Renal cortex interstitium (tissue), 11 donors: Measurements from ENCODE around the gene DOC2A. TPM values are rescaled to one million over a fixed set of nuclear protein-coding genes. Genes with fewer than 3 reads are reported as not detected.
"Not testable (repeated sequence)": the region's sequence is repeated elsewhere in the genome, so short reads cannot be mapped to it uniquely, and the experiment has no call there.

ENCODE experiments used
- DNase-seq, 11 donors: peaks; one replicate each; pipeline ENCODE4 v3.0.0-alpha.2; 2013; ENCODE audit warnings: low read depth in 9 of 11, low spot score in 4 of 11; ENCODE audit errors: extremely low read depth in 1 of 11
- polyA plus RNA-seq, 3 donors: library from polyadenylated mRNA; unstranded; fragments of 120-200 nt; gene quantifications; one replicate each; pipeline ENCODE4 v1.2.1, GENCODE V29; 2013; ENCODE audit not compliant: insufficient read length in 3 of 3

The DOC2A gene
- polyA plus RNA-seq, 3 donors, result 2.2 to 5.2 (median 2.5) TPM

DNA sequence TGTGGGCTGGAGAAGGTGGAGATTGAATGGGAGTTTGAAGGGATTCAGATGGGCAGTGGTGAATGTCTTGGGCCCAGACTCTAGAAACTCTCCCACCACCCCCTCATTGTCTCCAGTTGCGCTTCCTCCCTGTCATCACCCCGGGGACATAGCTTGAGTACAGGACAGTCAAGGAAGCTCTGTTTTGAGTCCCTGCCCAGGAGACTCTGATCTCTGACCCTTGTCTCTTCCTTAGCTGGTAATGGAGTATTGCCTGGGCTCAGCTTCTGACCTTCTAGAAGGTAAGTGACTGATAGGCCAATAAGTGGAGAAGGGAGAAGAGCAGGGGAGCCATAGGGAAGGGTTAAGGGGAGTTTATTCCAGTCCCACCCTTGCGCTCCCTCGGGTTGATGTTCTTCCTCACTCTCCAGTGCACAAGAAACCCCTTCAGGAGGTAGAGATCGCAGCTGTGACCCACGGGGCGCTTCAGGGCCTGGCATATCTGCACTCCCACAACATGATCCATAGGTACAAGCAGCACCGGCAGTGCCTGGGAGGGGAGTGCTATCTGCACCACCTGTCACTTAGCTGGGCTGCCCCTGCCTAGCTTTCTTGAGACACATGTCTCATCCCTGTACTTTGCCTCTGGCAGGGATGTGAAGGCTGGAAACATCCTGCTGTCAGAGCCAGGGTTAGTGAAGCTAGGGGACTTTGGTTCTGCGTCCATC is 32.1 kb downstream of the DOC2A start:
- no peak for DNase-seq

DNA sequence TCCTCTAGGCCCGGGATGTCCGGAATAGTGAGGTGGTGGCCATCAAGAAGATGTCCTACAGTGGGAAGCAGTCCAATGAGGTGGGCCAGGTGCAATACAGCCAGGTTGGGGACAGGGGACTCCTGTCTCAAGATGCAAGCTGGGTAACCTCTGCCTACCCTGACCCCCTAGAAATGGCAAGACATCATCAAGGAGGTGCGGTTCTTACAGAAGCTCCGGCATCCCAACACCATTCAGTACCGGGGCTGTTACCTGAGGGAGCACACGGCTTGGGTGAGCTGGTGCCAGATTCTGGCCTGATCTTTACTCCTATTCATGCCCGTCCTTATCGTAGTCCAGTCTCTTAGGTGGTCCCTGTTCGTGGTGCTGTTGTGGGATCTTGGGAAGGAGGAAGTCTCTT is 32.7 kb downstream of the DOC2A start:
- no peak for DNase-seq

DNA sequence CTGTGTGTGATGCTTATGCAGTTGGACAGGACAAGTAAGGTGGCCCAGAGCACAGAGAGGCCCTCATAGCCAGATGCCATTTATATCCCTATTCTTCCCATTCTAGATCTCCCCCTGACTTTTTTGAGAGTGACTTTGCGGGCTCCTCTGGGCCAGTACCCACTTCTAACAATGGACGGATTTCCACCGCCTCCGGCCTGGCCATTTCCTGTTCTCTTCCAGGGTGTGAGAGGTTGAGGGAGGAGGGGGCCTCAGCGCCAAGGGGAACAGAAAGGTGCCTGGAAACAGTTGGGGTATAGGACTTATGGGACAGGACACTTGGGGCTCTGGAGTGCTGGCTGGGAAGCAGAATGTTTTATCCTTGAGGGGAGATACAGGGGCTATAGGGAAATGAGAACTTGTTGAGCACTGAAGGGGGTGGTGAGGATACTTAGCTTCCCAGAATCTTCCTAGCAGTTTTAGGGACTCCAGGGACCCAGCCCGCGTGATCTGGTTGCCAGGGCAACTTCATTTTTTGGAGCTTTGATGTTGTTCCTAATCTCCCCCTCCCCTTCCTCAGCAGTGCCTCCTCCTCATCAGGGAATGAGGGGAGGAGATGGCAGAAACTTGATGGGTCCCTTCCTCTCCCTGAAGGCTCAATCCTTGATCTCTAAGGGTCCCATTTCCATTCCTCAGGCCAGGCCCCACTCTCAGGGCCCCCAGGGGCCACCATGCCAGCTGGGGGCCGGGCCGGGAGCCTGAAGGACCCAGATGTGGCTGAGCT is 33.6 kb downstream of the DOC2A start:
- DNase-seq, result no peak

DNA sequence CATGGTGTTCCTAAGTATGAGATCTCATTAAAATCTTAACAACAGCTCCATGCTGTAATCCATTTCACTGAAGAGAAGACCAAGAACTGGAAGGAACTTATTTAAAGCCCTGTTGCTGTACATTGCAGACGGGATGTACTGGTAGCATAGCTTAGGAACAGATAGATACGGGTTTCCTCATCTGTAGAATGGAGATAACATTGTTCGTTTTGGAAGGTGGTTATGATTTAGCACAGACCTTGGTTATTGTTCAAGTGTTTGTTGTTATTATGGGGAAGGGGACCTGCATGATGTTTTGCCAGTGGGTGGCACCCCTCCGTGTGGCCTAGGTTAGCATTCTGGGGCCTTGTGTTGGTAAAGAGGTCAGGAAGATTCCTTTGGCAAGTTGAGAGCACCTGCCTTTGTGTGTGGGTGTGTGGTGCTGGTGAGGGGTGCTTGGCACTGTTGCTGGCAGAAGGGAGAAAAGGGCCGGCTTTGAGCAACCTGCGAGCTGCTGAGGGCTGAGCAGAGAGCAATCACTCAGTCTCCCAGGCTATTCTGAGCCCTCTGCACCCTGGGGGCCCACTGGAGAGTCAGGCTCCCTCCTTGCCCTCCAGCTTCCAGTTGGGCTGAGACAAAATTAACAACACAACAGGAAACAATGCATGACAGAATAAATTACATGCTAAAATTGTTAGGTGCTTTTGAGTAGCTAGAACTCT is 34.9 kb downstream of the DOC2A start:
- no peak for DNase-seq

DNA sequence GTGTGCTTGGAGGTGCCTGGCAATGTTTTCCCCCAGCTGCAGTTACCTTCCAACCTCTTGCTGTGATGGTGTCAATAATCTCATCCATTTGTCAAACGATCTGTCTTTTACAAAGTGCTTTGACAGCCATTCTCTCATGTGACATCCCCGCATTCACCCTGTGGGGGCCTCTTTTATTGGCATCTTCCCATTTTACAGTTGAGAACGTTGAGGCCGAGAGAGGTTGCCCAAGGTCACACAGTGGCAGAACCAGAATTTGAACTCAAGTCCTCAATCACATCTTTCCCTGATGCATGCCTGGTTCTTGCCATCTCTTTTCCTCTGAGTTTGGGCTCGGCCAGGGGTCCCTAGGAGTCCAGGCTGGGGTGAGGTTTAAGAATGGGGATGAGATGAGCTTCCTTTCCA is 35.7 kb downstream of the DOC2A start:
- no peak for DNase-seq

DNA sequence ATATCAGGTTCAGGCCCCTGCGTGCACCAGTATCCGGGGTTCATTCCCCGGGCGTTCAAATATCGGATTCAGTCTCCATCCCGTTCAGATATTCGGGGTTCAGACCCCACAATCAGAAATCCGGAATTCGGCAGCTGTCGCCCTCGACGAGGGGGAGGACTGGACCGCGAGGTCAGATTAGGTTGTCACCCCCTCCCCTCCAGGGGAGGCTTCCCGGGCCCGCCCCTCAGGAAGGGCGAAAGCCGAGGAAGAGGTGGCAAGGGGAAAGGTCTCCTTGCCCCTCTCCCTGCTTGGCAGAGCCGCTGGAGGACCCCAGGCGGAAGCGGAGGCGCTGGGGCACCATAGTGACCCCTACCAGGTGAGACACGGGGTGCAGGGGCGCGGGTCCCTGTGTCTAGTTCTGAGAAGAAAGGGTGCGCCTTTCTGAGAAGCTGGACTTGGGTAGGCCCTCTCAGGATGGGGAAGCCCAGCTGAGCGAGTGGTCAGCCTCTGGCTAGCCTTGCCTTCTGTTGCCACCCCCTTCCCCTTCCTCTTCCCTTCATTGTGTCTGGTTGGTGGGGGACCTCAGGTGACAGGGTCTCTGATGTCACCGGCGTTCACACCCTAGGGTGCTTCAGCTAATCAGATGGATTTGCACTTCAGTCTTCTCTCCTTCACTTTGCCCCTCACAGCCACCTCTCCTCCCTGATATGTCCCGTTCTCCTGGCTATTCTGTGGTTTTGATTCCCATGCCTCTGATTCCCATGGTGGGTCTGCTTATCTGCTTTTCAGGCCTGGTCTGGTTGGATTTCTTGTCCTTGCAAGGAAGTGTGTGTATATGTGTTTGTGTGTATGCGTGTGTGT is 36.3 kb downstream of the DOC2A start:
- DNase-seq, result no peak

DNA sequence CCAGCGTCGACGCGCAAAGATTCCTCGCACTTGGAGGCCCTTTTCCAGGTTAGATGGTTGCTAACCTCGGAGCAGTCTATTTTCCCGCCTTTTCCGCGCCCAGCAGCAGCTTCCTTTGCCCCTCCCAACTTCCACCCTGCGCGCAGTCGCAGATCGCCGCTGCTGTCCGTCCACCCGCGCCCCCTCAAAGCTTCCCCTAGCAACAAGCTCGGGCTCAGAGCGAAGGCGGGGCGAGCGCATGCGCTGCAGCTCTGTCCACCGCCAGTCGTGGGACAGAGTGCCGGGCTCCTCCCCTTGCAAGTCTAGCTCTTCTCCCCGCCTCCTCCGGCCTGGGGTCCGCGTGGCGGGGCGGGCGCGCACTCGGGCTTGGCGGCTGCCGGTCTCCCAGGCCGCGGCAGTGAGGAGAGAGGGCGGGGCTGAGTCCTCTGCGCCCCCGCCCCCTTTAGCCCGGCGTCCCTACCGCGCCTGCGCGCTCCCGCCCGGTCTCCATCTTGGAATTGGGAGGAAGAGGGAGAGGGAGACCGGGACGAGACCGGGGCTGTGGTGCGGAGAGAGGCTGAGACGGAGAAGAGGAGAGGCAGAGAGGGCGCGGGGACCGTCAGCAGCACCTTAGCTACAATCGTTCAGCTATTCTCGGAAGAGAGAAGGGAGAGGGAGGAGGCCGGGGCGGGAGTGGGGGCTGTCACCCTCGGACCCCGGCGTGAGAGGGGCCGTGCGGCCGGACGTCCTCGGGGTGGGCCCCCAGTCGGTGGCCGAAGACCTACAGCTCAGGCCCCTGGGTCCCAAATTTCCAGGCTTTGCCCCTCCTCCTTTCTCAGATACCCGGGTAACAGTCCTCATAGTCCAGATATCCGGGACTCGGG is 37.2 kb downstream of the DOC2A start, which contains the start of gene TAOK2:
Gene TAOK2 (plus strand): TSS at position 485 of the 863 bp plus-strand sequence. CDS start 3,905 bp downstream, outside the sequence.
- DNase-seq, result peak; percentile 93 to 99 (median 98)

DNA sequence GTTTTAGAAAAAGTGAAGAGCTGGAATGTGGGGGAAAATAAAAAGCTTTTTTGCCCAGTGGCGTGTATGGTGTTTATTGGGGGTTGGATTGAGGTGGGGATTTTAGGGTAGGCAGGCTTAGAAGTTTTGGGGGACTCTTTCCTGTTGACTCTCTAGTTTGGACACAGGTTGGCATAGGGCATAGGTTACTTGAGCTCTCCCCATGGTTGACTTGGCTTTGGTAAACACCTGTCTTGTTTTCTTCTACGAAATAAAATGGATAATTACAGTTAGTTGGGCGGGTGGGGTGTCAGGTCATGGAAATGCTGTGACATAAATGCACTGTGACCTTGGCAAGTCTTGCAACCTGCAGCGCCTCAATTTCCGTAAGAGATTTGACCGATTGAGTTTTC is 37.8 kb downstream of the DOC2A start:
- DNase-seq, result no peak

DNA sequence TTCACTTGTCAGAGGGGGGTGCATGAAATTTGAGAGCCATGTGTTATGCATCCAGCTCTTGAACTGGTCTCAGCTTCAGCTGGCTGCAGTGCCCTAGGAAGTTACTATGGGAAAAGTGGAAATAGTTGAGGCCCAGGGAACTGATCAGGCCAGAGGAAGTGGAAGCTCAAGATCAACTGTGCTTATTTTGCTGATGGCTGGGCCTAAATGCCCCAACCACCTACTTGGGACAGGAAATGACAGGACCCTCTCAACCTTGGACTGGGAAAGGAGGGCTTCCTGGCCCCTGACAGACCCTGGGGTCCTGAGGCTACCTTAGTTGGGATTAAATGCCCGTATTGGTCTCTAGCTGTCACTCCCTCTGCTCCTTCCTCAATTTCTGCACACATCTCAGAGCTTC is 38.3 kb downstream of the DOC2A start:
- DNase-seq, result no peak

DNA sequence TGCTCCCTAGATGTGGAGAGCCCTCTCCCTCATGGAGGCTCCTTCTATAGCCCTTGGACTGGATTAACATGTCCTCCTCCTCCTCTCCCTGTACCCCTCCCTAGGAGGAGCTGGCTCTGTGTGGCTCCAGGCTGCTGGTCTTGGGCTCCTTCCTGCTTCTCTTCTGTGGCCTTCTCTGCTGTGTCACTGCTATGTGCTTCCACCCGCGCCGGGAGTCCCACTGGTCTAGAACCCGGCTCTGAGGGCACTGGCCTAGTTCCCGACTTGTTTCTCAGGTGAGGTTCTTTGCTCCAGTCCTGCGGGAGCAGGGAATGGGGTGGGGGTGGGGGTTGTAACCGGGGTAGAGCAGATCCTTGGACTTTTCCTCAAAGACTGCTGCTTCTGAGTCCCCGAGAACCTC is 39.5 kb downstream of the DOC2A start:
- no peak for DNase-seq

DNA sequence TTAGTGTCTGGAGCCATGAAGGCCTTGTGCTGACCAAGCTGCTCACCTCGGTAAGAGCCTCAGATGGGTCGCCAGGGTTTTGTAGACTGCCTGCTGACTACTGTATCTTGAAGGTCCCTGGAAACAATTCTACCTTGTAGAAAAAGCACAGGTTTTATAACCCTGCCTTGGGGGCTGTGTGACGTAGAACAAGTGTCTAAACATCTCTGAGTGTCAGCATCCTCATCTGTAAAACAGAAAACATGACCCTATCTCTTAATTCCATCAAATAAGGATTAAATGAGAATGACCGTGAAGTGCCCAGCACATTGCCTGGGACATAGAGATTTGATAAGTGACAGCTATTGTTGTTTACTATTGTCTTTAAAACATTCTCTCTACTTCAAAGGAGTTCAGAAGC is 42.6 kb downstream of the DOC2A start:
- DNase-seq, result no peak

DNA sequence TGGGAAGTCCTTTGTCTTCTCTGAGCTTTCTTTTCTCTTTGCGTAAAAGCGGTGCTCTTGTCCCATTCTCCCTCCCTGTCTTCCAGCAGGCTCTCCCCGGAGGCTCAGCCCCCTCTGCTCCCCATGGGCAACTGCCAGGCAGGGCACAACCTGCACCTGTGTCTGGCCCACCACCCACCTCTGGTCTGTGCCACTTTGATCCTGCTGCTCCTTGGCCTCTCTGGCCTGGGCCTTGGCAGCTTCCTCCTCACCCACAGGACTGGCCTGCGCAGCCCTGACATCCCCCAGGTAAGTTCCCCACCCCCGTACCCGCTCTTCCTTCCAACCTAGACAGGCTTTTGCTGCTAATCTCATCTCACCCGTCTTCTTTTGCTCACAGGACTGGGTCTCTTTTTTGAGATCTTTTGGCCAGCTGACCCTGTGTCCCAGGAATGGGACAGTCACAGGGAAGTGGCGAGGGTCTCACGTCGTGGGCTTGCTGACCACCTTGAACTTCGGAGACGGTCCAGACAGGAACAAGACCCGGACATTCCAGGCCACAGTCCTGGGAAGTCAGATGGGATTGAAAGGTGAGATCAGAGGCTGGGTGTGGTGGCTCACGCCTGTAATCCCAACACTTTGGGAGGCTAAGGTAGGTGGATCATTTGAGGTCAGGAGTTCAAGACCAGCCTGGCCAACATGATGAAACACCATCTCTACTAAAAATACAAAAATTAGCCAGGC is 47.6 kb downstream of the DOC2A start:
- no peak for DNase-seq

DNA sequence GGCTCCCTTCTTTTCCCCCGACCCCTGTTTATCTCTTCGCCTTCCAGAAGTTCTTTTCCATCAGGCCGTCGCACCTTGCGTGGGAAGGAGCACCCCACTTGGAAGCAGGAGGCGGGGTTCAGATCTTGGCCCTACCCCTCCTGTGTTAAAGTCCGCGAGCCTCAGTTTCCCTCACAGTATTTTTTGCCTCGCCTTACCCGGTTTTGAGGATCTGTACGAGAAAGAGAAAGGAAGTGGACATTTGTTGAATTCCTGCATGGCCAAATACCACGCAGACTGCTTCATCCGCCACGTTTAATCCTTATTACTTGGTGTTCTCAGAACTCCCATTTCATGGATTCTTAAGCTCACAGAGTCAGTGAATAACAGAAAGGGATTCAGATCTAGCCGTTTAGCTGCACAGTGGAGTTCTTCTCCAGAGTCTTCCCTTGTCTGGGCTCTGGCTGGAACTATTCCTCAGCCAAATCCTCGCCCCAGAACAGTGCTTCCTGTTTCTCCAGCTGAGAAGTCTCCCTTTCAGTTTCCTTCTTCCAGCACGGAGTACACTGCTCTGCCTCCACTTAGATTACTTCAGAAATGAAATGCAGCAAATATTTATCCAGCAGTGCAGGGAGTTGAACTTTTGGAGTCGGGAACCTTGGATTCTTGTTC is 48.4 kb downstream of the DOC2A start:
- DNase-seq, result peak in 1 of 11 donors; percentile 38

DNA sequence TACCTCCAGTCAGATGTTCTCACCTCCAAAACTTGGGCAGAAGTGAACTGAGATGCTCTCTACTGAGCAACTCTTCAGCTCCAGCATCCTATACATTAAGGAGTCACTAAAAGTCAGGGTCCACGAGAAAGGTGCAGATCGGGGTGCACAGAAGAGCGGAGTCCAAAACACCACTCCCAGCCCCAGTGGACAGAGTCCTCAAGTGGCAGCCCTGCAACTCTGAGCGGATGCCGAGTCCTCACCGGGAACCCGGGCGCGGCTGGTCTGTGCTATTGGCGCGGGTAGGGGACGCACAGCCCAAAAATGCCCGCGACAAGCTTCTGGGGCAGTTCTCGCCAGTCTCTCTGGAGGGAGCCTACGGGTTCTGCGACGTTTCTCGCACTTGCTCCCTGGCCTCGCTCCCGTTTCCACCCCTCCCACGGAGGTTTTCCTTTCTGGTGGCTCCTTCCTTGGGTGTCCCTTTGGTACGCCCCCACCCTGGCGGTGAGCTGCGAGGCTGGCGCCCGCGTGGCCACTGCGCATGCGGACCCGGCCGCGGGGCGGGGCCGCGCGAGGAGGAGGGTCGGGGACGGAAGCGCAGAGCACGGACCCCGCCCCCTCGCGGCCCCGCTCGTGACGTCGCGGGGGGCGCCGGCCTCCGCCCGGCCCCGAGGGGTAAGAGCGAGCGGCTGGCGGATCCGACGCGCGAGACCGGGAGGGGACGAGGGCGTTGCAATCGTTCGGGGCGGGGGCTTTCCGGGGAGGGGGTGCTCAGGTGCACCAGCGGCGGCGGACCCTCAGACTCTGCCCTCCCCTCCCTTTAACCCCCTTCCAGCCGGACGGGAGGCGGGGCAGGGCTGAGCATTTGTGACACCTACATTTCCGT is 49.1 kb downstream of the DOC2A start, which contains the start of gene TMEM219:
Gene TMEM219 (plus strand): TSS at position 601 of the 865 bp plus-strand sequence. CDS start 1,065 bp downstream, outside the sequence.
- DNase-seq, result peak; percentile 77 to 92 (median 87)

DNA sequence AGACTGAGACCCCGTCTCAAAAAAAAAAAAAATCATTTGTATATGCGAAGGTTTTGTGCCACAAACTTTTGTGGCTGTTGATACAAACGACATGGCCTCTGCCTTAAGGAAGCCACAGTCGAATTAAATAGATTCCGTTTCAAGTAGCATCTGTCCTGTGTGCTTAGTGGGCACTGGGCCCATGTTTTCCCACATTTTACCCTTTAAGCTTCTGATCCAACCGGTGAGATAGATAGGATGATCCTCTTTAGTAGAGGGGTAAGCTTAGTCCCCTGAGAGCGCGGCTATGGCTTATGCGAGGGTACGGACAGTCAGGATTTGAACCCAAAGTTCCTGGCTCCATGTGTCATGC is 49.7 kb downstream of the DOC2A start:
- DNase-seq, result no peak

DNA sequence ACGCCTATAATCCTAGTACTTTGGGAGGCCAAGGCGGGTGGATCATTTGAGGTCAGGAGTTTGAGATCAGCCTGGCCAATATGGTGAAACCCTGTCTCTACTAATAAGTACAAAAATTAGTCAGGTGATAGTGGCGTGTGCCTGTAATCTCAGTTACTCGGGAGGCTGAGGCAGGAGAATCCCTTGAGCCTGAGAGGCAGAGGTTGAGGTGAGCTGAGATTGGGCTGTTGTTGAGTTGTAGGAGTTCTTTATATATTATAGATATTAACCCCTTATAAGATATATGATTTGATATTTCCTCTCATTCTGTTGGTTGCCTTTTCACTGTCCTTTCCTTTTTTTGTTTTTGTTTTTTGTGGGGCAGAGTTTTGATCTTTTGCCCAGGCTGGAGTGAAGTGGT is 51.0 kb downstream of the DOC2A start:
- not testable (repeated sequence) for DNase-seq
